Tibial nerve (tissue), 4 donors: ENCODE results near the gene SSR4. TPM values are rescaled to one million over a fixed set of nuclear protein-coding genes. Genes with fewer than 3 reads are reported as not detected.

ENCODE experiments used
- DNase-seq, 2 donors: peaks; one replicate each; pipeline ENCODE4 v3.0.0-alpha.2; 2019; ENCODE audit warnings: low spot score in 2 of 2
- H3K27ac ChIP-seq, 4 donors: fragments of 200-600 bp; sonication (generic) in 3 of 4; one replicate each; pipeline ENCODE4 v1.5.1; 2017 to 2019; ENCODE audit warnings: mild to moderate bottlenecking in 1 of 4
- H3K27me3 ChIP-seq, 2 donors: fragments of 200-600 bp; sonication (generic) in 1 of 2; one replicate each; pipeline versions ENCODE4 v1.5.1 to v1.6.0; 2017 to 2019
- H3K36me3 ChIP-seq, 3 donors: fragments of 200-600 bp; sonication (generic); one replicate each; pipeline ENCODE4 v1.5.1; 2018 to 2019
- H3K4me1 ChIP-seq, 4 donors: fragments of 200-600 bp; sonication (generic) in 3 of 4; one replicate each; pipeline ENCODE4 v1.5.1; 2017 to 2019
- H3K4me3 ChIP-seq, 4 donors: fragments of 200-600 bp; sonication (generic) in 3 of 4; one replicate each; pipeline ENCODE4 v1.5.1; 2017 to 2019; ENCODE audit warnings: mild to moderate bottlenecking in 1 of 4, moderate library complexity in 1 of 4
- H3K9me3 ChIP-seq, 4 donors: fragments of 200-600 bp; sonication (generic) in 3 of 4; one replicate each; pipeline ENCODE4 v1.5.1; 2017 to 2019
- EP300 ChIP-seq, 2 donors: sonication (generic); formaldehyde crosslinking; IDR thresholded peaks; one replicate each; pipeline ENCODE4 v1.6.1; 2017; ENCODE audit warnings: antibody characterized with exemption in 2 of 2, mild to moderate bottlenecking in 1 of 2
- POLR2A ChIP-seq, 2 donors: fragments of 450-650 bp; IDR thresholded peaks; one replicate each; pipeline ENCODE4 v1.6.1; 2017; ENCODE audit warnings: antibody characterized with exemption in 2 of 2, mild to moderate bottlenecking in 2 of 2, moderate library complexity in 2 of 2
- WGBS, 2 donors: methylation state at CpG; one replicate each; pipeline ENCODE4 v1.1.5; 2018; 5-methylcytosine and 5-hydroxymethylcytosine counted together
- total RNA-seq, 4 donors: library from RNA; depleted of rRNA; stranded (reverse); fragments of >200 nt; gene quantifications; one replicate each; pipeline ENCODE4 v1.1.0, GENCODE V29; 2016
- TF ChIP-seq, protein P1 (sequence below), 5 experiments: fragments of 200-600 bp in 3 of 5; fragments of 450-650 bp in 2 of 5; sonication (generic) in 3 of 5; IDR thresholded peaks; one replicate each; pipeline ENCODE4 v1.5.1; 2016 to 2019; ENCODE audit warnings: antibody characterized with exemption in 5 of 5, mild to moderate bottlenecking in 3 of 5, moderate library complexity in 2 of 5

Gene SSR4
- total RNA-seq, 4 donors from 2014 or later: 93.6 to 156 (median 131) TPM

DNA sequence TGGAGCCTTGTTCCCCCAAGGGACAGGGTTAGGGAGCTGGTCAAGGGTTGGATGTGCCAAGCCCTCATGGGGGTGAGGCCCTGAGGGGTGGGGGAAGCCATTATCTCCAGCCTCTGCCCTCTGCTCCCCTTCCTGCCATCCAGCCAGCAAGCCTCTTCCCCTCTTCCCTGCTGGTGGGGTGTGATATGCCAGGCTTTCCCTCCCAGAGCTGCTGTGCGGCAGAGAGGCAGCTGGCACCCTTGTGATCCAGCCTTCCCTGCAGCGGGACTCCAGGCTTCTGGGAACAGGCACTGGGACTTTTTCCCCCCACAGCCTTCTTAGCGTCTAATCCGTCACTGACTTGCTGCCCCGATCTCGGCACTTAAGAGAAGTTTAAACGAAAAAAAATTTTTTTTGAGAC, 6.3 kb downstream of the SSR4 start:
- 78 to 93% methylated on average over 7 of the region's 7 CpGs for WGBS, 2 donors
- H3K4me1 ChIP-seq: peaks cover 0 to 7% (median 0%) of the 10 kb centered on the region in 4 donors
- no peak for DNase-seq
- TF ChIP-seq, protein P1, sequence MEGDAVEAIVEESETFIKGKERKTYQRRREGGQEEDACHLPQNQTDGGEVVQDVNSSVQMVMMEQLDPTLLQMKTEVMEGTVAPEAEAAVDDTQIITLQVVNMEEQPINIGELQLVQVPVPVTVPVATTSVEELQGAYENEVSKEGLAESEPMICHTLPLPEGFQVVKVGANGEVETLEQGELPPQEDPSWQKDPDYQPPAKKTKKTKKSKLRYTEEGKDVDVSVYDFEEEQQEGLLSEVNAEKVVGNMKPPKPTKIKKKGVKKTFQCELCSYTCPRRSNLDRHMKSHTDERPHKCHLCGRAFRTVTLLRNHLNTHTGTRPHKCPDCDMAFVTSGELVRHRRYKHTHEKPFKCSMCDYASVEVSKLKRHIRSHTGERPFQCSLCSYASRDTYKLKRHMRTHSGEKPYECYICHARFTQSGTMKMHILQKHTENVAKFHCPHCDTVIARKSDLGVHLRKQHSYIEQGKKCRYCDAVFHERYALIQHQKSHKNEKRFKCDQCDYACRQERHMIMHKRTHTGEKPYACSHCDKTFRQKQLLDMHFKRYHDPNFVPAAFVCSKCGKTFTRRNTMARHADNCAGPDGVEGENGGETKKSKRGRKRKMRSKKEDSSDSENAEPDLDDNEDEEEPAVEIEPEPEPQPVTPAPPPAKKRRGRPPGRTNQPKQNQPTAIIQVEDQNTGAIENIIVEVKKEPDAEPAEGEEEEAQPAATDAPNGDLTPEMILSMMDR (IDR thresholded peaks at IDR 0.05): no peak
- no peak for TF ChIP-seq POLR2A (IDR thresholded peaks at IDR 0.05)
- TF ChIP-seq EP300 (IDR thresholded peaks at IDR 0.05): no peak
- H3K9me3 ChIP-seq: no peaks in the 10 kb centered on the region
- peaks cover 0 to 36% (median 0%) of the 10 kb centered on the region in 3 donors for H3K36me3 ChIP-seq
- H3K27me3 ChIP-seq: no peaks in the 10 kb centered on the region
- H3K27ac ChIP-seq: no peak overlapping the region
- no peak overlapping the region for H3K4me3 ChIP-seq

GRCh38 chrX:153801669-153802068, 7.2 kb downstream of the SSR4 start:
- 71 to 83% methylated on average over 4 to 7 of the region's 8 CpGs for WGBS, 2 donors
- TF ChIP-seq, protein P1 (IDR thresholded peaks at IDR 0.05): no peak
- TF ChIP-seq POLR2A (IDR thresholded peaks at IDR 0.05): no peak
- TF ChIP-seq EP300 (IDR thresholded peaks at IDR 0.05): no peak
- H3K27me3 ChIP-seq: no peaks in the 10 kb centered on the region

DNA sequence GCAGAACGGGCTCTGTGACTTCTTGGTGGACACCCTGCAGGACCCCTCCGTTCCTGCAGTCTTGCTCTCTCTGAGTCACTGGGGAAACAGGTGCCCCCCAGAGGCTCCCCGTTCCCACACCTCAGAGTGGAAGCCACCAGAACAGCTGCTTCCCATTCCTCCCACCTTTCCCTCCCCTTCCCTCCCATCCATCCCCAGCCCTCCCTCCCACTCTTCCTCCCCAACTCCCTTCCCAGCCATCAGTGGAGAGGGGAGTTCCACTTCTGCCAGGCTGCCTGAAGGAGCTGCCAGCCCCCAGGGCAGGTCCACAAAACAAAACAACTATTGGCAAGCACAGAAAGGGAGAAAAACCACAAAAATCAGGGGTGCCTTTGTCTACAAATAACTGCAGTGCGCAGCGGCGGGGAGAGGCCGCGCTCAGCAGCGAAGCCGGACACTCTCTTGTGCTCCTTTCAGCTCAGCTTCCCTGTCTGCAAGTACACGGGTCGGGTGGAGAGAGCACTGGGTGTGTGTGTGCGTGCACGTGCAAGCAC, 8.1 kb downstream of the SSR4 start:
- DNase-seq: no peak
- Histone ChIP-seq H3K4me3 (no peak overlapping the region), H3K27me3 (no peaks in the 10 kb centered on the region), H3K36me3 (peaks cover 0 to 27% (median 0%) of the 10 kb centered on the region in 3 donors), H3K27ac (no peak overlapping the region), H3K4me1 (no peaks in the 10 kb centered on the region), H3K9me3 (no peaks in the 10 kb centered on the region)
- 33 to 61% methylated on average over 2 to 14 of the region's 14 CpGs for WGBS, 2 donors
- TF ChIP-seq POLR2A (IDR thresholded peaks at IDR 0.05) (no peak), EP300 (IDR thresholded peaks at IDR 0.05) (no peak)
- TF ChIP-seq, protein P1 (IDR thresholded peaks at IDR 0.05): no peak

More at GRCh38 chrX:153801669-153802068, 7.2 kb downstream of the SSR4 start:
- H3K27ac ChIP-seq: no peak overlapping the region
- H3K4me1 ChIP-seq: no peaks in the 10 kb centered on the region
- no peak for DNase-seq
- H3K9me3 ChIP-seq: no peaks in the 10 kb centered on the region
- no peak overlapping the region for H3K4me3 ChIP-seq
- peaks cover 0 to 36% (median 0%) of the 10 kb centered on the region in 3 donors for H3K36me3 ChIP-seq

DNA sequence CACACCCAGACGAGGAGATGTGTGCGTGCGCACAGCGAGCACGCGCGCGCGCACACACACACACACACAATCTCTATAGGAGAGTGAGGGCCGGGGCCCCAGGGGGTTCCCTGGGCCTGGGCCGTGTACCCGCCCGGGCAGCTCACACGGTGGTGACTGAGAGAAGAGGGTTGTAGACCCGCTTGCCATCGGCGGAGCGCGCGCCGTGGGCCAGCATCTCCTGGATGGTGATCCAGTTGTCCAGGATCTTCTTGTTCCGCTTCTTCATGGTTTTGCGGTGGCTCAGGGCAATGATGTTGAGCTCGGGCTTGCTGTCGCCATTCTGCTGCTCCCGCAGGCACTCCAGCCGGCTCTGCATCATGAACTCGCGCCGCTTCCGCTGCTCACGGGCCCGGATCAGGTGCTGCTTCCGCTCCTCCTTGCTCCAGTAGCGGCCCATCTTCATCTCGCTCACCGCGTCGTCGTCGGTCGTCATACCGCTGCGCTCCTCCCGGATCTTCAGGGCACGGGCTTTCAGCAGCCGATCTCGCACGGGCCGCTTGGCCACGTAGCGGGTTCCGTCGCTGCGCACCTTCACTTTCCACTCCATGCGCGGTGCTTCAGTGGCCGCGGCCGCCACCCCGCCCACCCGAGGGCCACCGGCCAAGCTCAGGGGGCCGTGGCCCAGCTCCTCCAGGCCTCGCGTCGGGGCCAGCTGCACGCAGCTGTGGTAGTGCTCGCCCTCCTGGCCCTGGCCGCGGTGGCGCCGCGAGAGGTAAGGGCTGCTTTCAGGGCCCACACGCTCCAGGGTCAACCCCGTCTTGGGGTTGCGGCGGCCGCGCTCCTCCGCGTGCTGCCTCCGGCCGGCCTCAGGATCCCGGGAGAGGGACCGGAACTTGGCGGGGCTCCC, 9.0 kb downstream of the SSR4 start:
- no peaks in the 10 kb centered on the region for H3K9me3 ChIP-seq
- H3K27me3 ChIP-seq: no peaks in the 10 kb centered on the region
- no peak for DNase-seq
- no peaks in the 10 kb centered on the region for H3K4me1 ChIP-seq
- H3K36me3 ChIP-seq: peaks cover 0 to 18% (median 0%) of the 10 kb centered on the region in 3 donors
- no peak overlapping the region for H3K27ac ChIP-seq
- 95% methylated on average over 38 to 81 of the region's 87 CpGs for WGBS, 2 donors
- TF ChIP-seq, protein P1 (IDR thresholded peaks at IDR 0.05): no peak
- TF ChIP-seq POLR2A (IDR thresholded peaks at IDR 0.05) (no peak), EP300 (IDR thresholded peaks at IDR 0.05) (no peak)
- no peak overlapping the region for H3K4me3 ChIP-seq

DNA sequence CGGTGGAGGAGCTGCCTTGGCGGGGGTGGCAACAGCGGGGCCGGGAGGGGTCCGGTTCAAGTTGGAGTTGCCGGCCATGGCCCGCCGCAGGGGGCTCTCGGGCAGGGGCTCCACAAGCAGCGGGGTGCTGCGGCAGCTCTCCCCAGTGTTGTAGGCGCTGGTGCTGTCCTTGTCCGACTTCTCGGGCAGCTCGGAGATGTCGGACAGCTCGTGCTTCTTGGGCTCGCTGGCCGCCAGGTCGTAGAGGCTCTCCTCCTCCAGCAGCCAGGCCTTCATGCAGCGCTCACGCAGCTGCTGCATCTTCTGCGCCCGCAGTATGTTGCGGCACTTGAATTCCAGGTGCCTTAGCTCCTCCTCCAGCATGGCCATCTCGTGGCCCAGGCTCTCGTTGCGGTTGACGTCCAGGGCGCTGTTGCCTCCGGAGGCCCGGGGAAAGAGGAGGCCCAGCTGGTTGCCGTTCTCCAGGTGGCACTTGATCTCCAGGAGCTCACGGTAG, 9.7 kb downstream of the SSR4 start:
- H3K9me3 ChIP-seq: no peaks in the 10 kb centered on the region
- no peak overlapping the region for H3K4me3 ChIP-seq
- TF ChIP-seq EP300 (IDR thresholded peaks at IDR 0.05): no peak
- no peak for TF ChIP-seq POLR2A (IDR thresholded peaks at IDR 0.05)
- TF ChIP-seq, protein P1 (IDR thresholded peaks at IDR 0.05): no peak
- no peak for DNase-seq
- H3K4me1 ChIP-seq: no peaks in the 10 kb centered on the region
- H3K27me3 ChIP-seq: no peaks in the 10 kb centered on the region
- H3K27ac ChIP-seq: no peak overlapping the region
- H3K36me3 ChIP-seq: peaks cover 0 to 11% (median 0%) of the 10 kb centered on the region in 3 donors
- 85 to 93% methylated on average over 13 to 21 of the region's 34 CpGs for WGBS, 2 donors
